Cardiac fibroblast (primary cell): ENCODE data around the gene KCNJ1.

Experiments
- DNase-seq, 2 donors: peaks; one replicate each; pipeline versions ENCODE4 v3.0.0 to v3.0.0-alpha.2; 2010; ENCODE audit warnings: low read depth in 2 of 2
- H3K4me3 ChIP-seq, 2 donors: replicated peaks in 1 of 2; 1 replicate in 1 of 2; 2 replicates in 1 of 2; pipeline ENCODE4 v1.5.1; 2011; ENCODE audit warnings: low read depth in 2 of 2, low read length in 2 of 2, mild to moderate bottlenecking in 2 of 2, moderate library complexity in 1 of 2
- CTCF ChIP-seq: IDR thresholded peaks from one replicate; pipeline ENCODE4 v1.5.1; 2011; ENCODE audit warnings: low read depth, mild to moderate bottlenecking, low read length, inconsistent platforms

Gene KCNJ1

GRCh38 chr11:128906185-128907050 lies 39.3 kb upstream of the KCNJ1 start:
- H3K4me3 ChIP-seq = no peak overlapping the region
- DNase-seq = no peak

GRCh38 chr11:128905345-128906184 lies 38.5 kb upstream of the KCNJ1 start:
- DNase-seq = peak; percentile 37 to 40
- H3K4me3 ChIP-seq = peak overlapping the region; percentile 55 to 57
- TF ChIP-seq CTCF = peak; percentile 48

More at GRCh38 chr11:128906185-128907050, 39.3 kb upstream of the KCNJ1 start:
- TF ChIP-seq CTCF = no peak

GRCh38 chr11:128904656-128905344 lies 37.7 kb upstream of the KCNJ1 start:
- no peak for DNase-seq

GRCh38 chr11:128904303-128904655 lies 37.2 kb upstream of the KCNJ1 start:
- H3K4me3 ChIP-seq = no peak overlapping the region
- no peak for DNase-seq
- no peak for TF ChIP-seq CTCF

More at GRCh38 chr11:128904656-128905344, 37.7 kb upstream of the KCNJ1 start:
- no peak for TF ChIP-seq CTCF
- H3K4me3 ChIP-seq = peak overlapping the region; percentile 55 to 57

GRCh38 chr11:128903248-128904061 lies 36.4 kb upstream of the KCNJ1 start:
- no peak for DNase-seq
- TF ChIP-seq CTCF = no peak
- no peak overlapping the region for H3K4me3 ChIP-seq
